Breast epithelium (tissue), 3 donors: ENCODE results near the gene RIPOR2.

Experiments used
- CTCF ChIP-seq, 3 donors: fragments of 450-650 bp; IDR thresholded peaks; one replicate each; pipeline ENCODE4 v1.5.1; 2016 to 2017; ENCODE audit warnings: antibody characterized with exemption in 3 of 3, mild to moderate bottlenecking in 3 of 3, moderate library complexity in 3 of 3
- POLR2A ChIP-seq: fragments of 450-650 bp; IDR thresholded peaks from one replicate; pipeline ENCODE4 v1.6.1; 2016; ENCODE audit warnings: antibody characterized with exemption, mild to moderate bottlenecking, moderate library complexity
- POLR2AphosphoS5 ChIP-seq, 3 donors: sonication (generic); formaldehyde crosslinking; IDR thresholded peaks; one replicate each; pipeline ENCODE4 v1.6.1; 2017; ENCODE audit warnings: antibody characterized with exemption in 3 of 3

GRCh38 chr6:24906314-24906713 is 29.4 kb downstream of the RIPOR2 start:
- TF ChIP-seq POLR2AphosphoS5 (IDR thresholded peaks at IDR 0.05) (no peak), POLR2A (no peak), CTCF (IDR thresholded peaks at IDR 0.05) (no peak)
